ENCODE measurements around the gene SCFD2. TPM values are rescaled to one million over a fixed set of nuclear protein-coding genes. Genes with fewer than 3 reads are reported as not detected.

Gene SCFD2
- total RNA-seq, 4 donors from 2014 or later, result 14.3 to 37.8 (median 27.7) TPM

- H3K27ac ChIP-seq, result no peak overlapping the region
- no peak overlapping the region for H3K4me3 ChIP-seq
- H3K36me3 ChIP-seq, result no peaks in the 10 kb centered on the region
- TF ChIP-seq CTCF (IDR thresholded peaks at IDR 0.05), result no peak
- TF ChIP-seq POLR2A (IDR thresholded peaks at IDR 0.05), result no peak
- no peaks in the 10 kb centered on the region for H3K9me3 ChIP-seq
- no peaks in the 10 kb centered on the region for H3K27me3 ChIP-seq
- no peak for DNase-seq
- 53 to 65% methylated on average over 7 of the region's 7 CpGs for WGBS, 2 donors
- H3K4me1 ChIP-seq, result no peaks in the 10 kb centered on the region
- intact Hi-C loops (cut with DNase I), result loop anchor here (10.0 kb wide), 1 partner anchor 1039 kb away; no protein-coding TSS in a partner anchor
Measured at GRCh38 chr4:53195815-53196661, 169.8 kb downstream of the SCFD2 start.

GRCh38 chr4:53194727-53195126 lies 171.1 kb downstream of the SCFD2 start:
- 91 to 92% methylated on average over 5 of the region's 5 CpGs for WGBS, 2 donors
- no peak overlapping the region for H3K27ac ChIP-seq
- H3K27me3 ChIP-seq, result no peaks in the 10 kb centered on the region
- intact Hi-C loops (cut with DNase I), result loop anchor here (10.0 kb wide), 1 partner anchor 1040 kb away; no protein-coding TSS in a partner anchor
- DNase-seq, result no peak
- TF ChIP-seq CTCF (IDR thresholded peaks at IDR 0.05) (no peak), POLR2A (IDR thresholded peaks at IDR 0.05) (no peak)
- no peaks in the 10 kb centered on the region for H3K4me1 ChIP-seq
- H3K4me3 ChIP-seq, result no peak overlapping the region
- no peaks in the 10 kb centered on the region for H3K9me3 ChIP-seq
- no peaks in the 10 kb centered on the region for H3K36me3 ChIP-seq

- Histone ChIP-seq H3K27me3 (no peaks in the 10 kb centered on the region), H3K27ac (no peak overlapping the region), H3K36me3 (no peaks in the 10 kb centered on the region), H3K4me1 (peaks cover 0 to 15% (median 0%) of the 10 kb centered on the region in 3 donors), H3K4me3 (no peak overlapping the region), H3K9me3 (no peaks in the 10 kb centered on the region)
- DNase-seq, result no peak
- intact Hi-C loops (cut with DNase I), result loop anchor here (10.0 kb wide), 1 partner anchor 1042 kb away; no protein-coding TSS in a partner anchor
- WGBS, 2 donors, result 80 to 85% methylated on average over 1 of the region's 1 CpG
- TF ChIP-seq CTCF (IDR thresholded peaks at IDR 0.05) (no peak), POLR2A (IDR thresholded peaks at IDR 0.05) (no peak)
Measured at GRCh38 chr4:53193111-53193510, 172.8 kb downstream of the SCFD2 start.

- no peak overlapping the region for H3K27ac ChIP-seq
- 92 to 94% methylated on average over 3 of the region's 3 CpGs for WGBS, 2 donors
- no peak for DNase-seq
- no peaks in the 10 kb centered on the region for H3K9me3 ChIP-seq
- intact Hi-C loops (cut with DNase I), result loop anchor here (10.0 kb wide), 1 partner anchor 1042 kb away; no protein-coding TSS in a partner anchor
- H3K4me1 ChIP-seq, result peaks cover 0 to 21% (median 0%) of the 10 kb centered on the region in 3 donors
- H3K36me3 ChIP-seq, result no peaks in the 10 kb centered on the region
- H3K27me3 ChIP-seq, result no peaks in the 10 kb centered on the region
- no peak overlapping the region for H3K4me3 ChIP-seq
- TF ChIP-seq CTCF (IDR thresholded peaks at IDR 0.05) (no peak), POLR2A (IDR thresholded peaks at IDR 0.05) (no peak)
Measured at GRCh38 chr4:53192496-53192895, 173.4 kb downstream of the SCFD2 start.

GRCh38 chr4:53191997-53192396 lies 173.9 kb downstream of the SCFD2 start:
- peaks cover 0 to 26% (median 0%) of the 10 kb centered on the region in 3 donors for H3K4me1 ChIP-seq
- DNase-seq, result no peak
- no peaks in the 10 kb centered on the region for H3K9me3 ChIP-seq
- no peak overlapping the region for H3K4me3 ChIP-seq
- no peaks in the 10 kb centered on the region for H3K36me3 ChIP-seq
- no peak for TF ChIP-seq POLR2A (IDR thresholded peaks at IDR 0.05)
- TF ChIP-seq CTCF (IDR thresholded peaks at IDR 0.05), result no peak
- WGBS, 2 donors, result 76 to 84% methylated on average over 4 of the region's 4 CpGs
- no peaks in the 10 kb centered on the region for H3K27me3 ChIP-seq
- intact Hi-C loops (cut with DNase I), result loop anchor here (10.0 kb wide), 1 partner anchor 1043 kb away; no protein-coding TSS in a partner anchor
- no peak overlapping the region for H3K27ac ChIP-seq
